ENCODE measurements around the gene FAM227A. TPM values are rescaled to one million over a fixed set of nuclear protein-coding genes. Genes with fewer than 3 reads are reported as not detected.
"Not testable (repeated sequence)": the region's sequence is repeated elsewhere in the genome, so short reads cannot be mapped to it uniquely, and the experiment has no call there.

Gene FAM227A
- polyA plus RNA-seq, 2 donors = 0.06 to 0.86 TPM

GRCh38 chr22:38674888-38675287, 18.7 kb upstream of the FAM227A start:
- no peaks in the 10 kb centered on the region for H3K4me1 ChIP-seq (ENCODE audit: control insufficient read depth in 2 of 2, insufficient read depth in 2 of 2, low read length in 1 of 2)
- H3K4me3 ChIP-seq (ENCODE audit: low read depth in 1 of 2, low read length in 2 of 2) = no peak overlapping the region
- 56 to 75% methylated on average over 5 of the region's 5 CpGs for WGBS, 2 donors
- no peaks in the 10 kb centered on the region for H3K27me3 ChIP-seq (ENCODE audit: control insufficient read depth in 1 of 2, insufficient read depth in 2 of 2, low read length in 2 of 2)
- no peaks in the 10 kb centered on the region for H3K9me3 ChIP-seq (ENCODE audit: control insufficient read depth in 2 of 2, insufficient read depth in 1 of 2, low read depth in 1 of 2, low read length in 1 of 2)
- H3K27ac ChIP-seq (ENCODE audit: low read depth in 2 of 2, low read length in 1 of 2) = no peak overlapping the region
- H3K36me3 ChIP-seq (ENCODE audit: control insufficient read depth in 2 of 2, insufficient read depth in 2 of 2, low read length in 1 of 2) = peaks cover 17 to 18% of the 10 kb centered on the region in 2 donors

- Histone ChIP-seq H3K9me3 (ENCODE audit: control insufficient read depth in 2 of 2, insufficient read depth in 1 of 2, low read depth in 1 of 2, low read length in 1 of 2) (no peaks in the 10 kb centered on the region), H3K27ac (ENCODE audit: low read depth in 2 of 2, low read length in 1 of 2) (peak overlapping the region; percentile 72 to 88), H3K27me3 (ENCODE audit: control insufficient read depth in 1 of 2, insufficient read depth in 2 of 2, low read length in 2 of 2) (no peaks in the 10 kb centered on the region), H3K4me3 (ENCODE audit: low read depth in 1 of 2, low read length in 2 of 2) (peak overlapping the region; percentile 77 to 91), H3K4me1 (ENCODE audit: control insufficient read depth in 2 of 2, insufficient read depth in 2 of 2, low read length in 1 of 2) (peaks cover 2 to 6% of the 10 kb centered on the region in 2 donors), H3K36me3 (ENCODE audit: control insufficient read depth in 2 of 2, insufficient read depth in 2 of 2, low read length in 1 of 2) (no peaks in the 10 kb centered on the region)
- 5% methylated on average over 16 of the region's 16 CpGs for WGBS, 2 donors
These were observed 1.1 kb upstream of the FAM227A start for GRCh38 chr22:38657045-38657909.

- Histone ChIP-seq H3K9me3 (ENCODE audit: control insufficient read depth in 2 of 2, insufficient read depth in 1 of 2, low read depth in 1 of 2, low read length in 1 of 2) (no peaks in the 10 kb centered on the region), H3K36me3 (ENCODE audit: control insufficient read depth in 2 of 2, insufficient read depth in 2 of 2, low read length in 1 of 2) (no peaks in the 10 kb centered on the region), H3K27me3 (ENCODE audit: control insufficient read depth in 1 of 2, insufficient read depth in 2 of 2, low read length in 2 of 2) (no peaks in the 10 kb centered on the region), H3K4me3 (ENCODE audit: low read depth in 1 of 2, low read length in 2 of 2) (peak overlapping the region; percentile 77 to 91), H3K4me1 (ENCODE audit: control insufficient read depth in 2 of 2, insufficient read depth in 2 of 2, low read length in 1 of 2) (peaks cover 2 to 6% of the 10 kb centered on the region in 2 donors), H3K27ac (ENCODE audit: low read depth in 2 of 2, low read length in 1 of 2) (peak overlapping the region in 1 of 2 donors; percentile 72)
- 6 to 7% methylated on average over 22 of the region's 22 CpGs for WGBS, 2 donors
These were observed 505 bp downstream of the FAM227A start for GRCh38 chr22:38655519-38656255.

- no peaks in the 10 kb centered on the region for H3K27me3 ChIP-seq (ENCODE audit: control insufficient read depth in 1 of 2, insufficient read depth in 2 of 2, low read length in 2 of 2)
- H3K27ac ChIP-seq (ENCODE audit: low read depth in 2 of 2, low read length in 1 of 2) = no peak overlapping the region
- no peaks in the 10 kb centered on the region for H3K9me3 ChIP-seq (ENCODE audit: control insufficient read depth in 2 of 2, insufficient read depth in 1 of 2, low read depth in 1 of 2, low read length in 1 of 2)
- no peak overlapping the region for H3K4me3 ChIP-seq (ENCODE audit: low read depth in 1 of 2, low read length in 2 of 2)
- WGBS, 2 donors = 97% methylated on average over 8 of the region's 8 CpGs
- H3K4me1 ChIP-seq (ENCODE audit: control insufficient read depth in 2 of 2, insufficient read depth in 2 of 2, low read length in 1 of 2) = peaks cover 2 to 6% of the 10 kb centered on the region in 2 donors
- no peaks in the 10 kb centered on the region for H3K36me3 ChIP-seq (ENCODE audit: control insufficient read depth in 2 of 2, insufficient read depth in 2 of 2, low read length in 1 of 2)
These were observed 2.5 kb downstream of the FAM227A start for GRCh38 chr22:38653741-38654140.

- Histone ChIP-seq H3K9me3 (ENCODE audit: control insufficient read depth in 2 of 2, insufficient read depth in 1 of 2, low read depth in 1 of 2, low read length in 1 of 2) (no peaks in the 10 kb centered on the region), H3K36me3 (ENCODE audit: control insufficient read depth in 2 of 2, insufficient read depth in 2 of 2, low read length in 1 of 2) (no peaks in the 10 kb centered on the region), H3K27ac (ENCODE audit: low read depth in 2 of 2, low read length in 1 of 2) (no peak overlapping the region), H3K27me3 (ENCODE audit: control insufficient read depth in 1 of 2, insufficient read depth in 2 of 2, low read length in 2 of 2) (no peaks in the 10 kb centered on the region), H3K4me1 (ENCODE audit: control insufficient read depth in 2 of 2, insufficient read depth in 2 of 2, low read length in 1 of 2) (peaks cover 2 to 6% of the 10 kb centered on the region in 2 donors), H3K4me3 (ENCODE audit: low read depth in 1 of 2, low read length in 2 of 2) (no peak overlapping the region)
These were observed 3.3 kb downstream of the FAM227A start for GRCh38 chr22:38652859-38653258.

DNA sequence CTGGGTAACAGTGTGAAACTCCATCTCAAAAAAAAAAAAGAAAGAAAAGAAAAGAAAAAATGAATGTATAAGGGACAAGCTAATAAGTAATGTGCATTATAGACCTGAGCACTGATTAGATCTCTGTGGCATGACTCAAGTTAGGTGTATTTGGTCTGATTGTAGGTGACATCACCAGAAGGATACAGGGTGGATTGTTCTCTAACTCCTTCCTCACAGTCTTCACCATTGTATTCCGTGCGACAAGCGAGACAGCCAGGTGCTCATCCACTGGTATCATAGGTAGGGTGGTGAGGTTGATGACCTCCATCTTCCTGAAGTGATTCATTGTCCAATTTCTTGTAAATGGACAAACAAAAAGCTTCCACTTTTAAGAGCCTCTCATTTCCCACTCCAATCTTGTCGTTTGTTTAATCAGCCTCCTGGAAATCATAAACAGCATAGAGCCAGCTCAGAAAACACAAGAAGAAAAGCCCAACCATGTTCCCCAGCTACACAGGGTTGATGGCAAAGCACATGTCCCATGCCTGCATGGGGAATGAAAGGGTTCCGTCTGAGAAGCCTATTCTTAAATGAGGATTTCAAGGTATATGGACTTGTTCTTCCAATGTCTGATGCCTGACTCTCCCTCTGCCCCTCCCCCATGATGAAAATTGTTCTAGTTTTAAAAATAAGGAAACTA, 6.2 kb downstream of the FAM227A start:
- Histone ChIP-seq H3K4me3 (ENCODE audit: low read depth in 1 of 2, low read length in 2 of 2) (no peak overlapping the region), H3K9me3 (ENCODE audit: control insufficient read depth in 2 of 2, insufficient read depth in 1 of 2, low read depth in 1 of 2, low read length in 1 of 2) (no peaks in the 10 kb centered on the region), H3K27ac (ENCODE audit: low read depth in 2 of 2, low read length in 1 of 2) (no peak overlapping the region), H3K36me3 (ENCODE audit: control insufficient read depth in 2 of 2, insufficient read depth in 2 of 2, low read length in 1 of 2) (no peaks in the 10 kb centered on the region), H3K27me3 (ENCODE audit: control insufficient read depth in 1 of 2, insufficient read depth in 2 of 2, low read length in 2 of 2) (no peaks in the 10 kb centered on the region), H3K4me1 (ENCODE audit: control insufficient read depth in 2 of 2, insufficient read depth in 2 of 2, low read length in 1 of 2) (no peaks in the 10 kb centered on the region)
- 76 to 80% methylated on average over 5 of the region's 5 CpGs for whole genome bisulfite sequencing, 2 donors

- Histone ChIP-seq H3K27me3 (ENCODE audit: control insufficient read depth in 1 of 2, insufficient read depth in 2 of 2, low read length in 2 of 2) (peaks cover 0 to 5% of the 10 kb centered on the region in 2 donors), H3K4me1 (ENCODE audit: control insufficient read depth in 2 of 2, insufficient read depth in 2 of 2, low read length in 1 of 2) (no peaks in the 10 kb centered on the region), H3K36me3 (ENCODE audit: control insufficient read depth in 2 of 2, insufficient read depth in 2 of 2, low read length in 1 of 2) (no peaks in the 10 kb centered on the region), H3K27ac (ENCODE audit: low read depth in 2 of 2, low read length in 1 of 2) (no peak overlapping the region), H3K9me3 (ENCODE audit: control insufficient read depth in 2 of 2, insufficient read depth in 1 of 2, low read depth in 1 of 2, low read length in 1 of 2) (no peaks in the 10 kb centered on the region), H3K4me3 (ENCODE audit: low read depth in 1 of 2, low read length in 2 of 2) (no peak overlapping the region)
- 54 to 73% methylated on average over 6 of the region's 6 CpGs for WGBS, 2 donors
These were observed 10.8 kb downstream of the FAM227A start for GRCh38 chr22:38645430-38645829.

DNA sequence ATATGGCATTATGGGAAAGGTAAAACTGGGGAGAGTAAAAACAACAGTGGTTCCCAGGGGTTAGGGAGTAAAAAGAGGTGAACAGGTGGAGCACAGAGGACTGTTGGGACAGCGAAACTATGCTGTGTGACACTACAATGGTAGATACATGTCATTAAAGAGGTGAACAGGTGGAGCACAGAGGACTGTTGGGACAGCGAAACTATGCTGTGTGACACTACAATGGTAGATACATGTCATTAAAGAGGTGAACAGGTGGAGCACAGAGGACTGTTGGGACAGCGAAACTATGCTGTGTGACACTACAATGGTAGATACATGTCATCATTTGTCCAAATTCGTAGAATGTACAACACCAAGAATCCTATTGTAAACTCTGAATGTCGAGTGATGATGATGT, 11.9 kb downstream of the FAM227A start:
- not testable (repeated sequence) for H3K4me1 ChIP-seq (ENCODE audit: control insufficient read depth in 2 of 2, insufficient read depth in 2 of 2, low read length in 1 of 2); H3K27ac ChIP-seq (ENCODE audit: low read depth in 2 of 2, low read length in 1 of 2); H3K36me3 ChIP-seq (ENCODE audit: control insufficient read depth in 2 of 2, insufficient read depth in 2 of 2, low read length in 1 of 2); H3K9me3 ChIP-seq (ENCODE audit: control insufficient read depth in 2 of 2, insufficient read depth in 1 of 2, low read depth in 1 of 2, low read length in 1 of 2); H3K4me3 ChIP-seq (ENCODE audit: low read depth in 1 of 2, low read length in 2 of 2); H3K27me3 ChIP-seq (ENCODE audit: control insufficient read depth in 1 of 2, insufficient read depth in 2 of 2, low read length in 2 of 2)
- 93% methylated on average over 4 to 5 of the region's 5 CpGs for WGBS, 2 donors

DNA sequence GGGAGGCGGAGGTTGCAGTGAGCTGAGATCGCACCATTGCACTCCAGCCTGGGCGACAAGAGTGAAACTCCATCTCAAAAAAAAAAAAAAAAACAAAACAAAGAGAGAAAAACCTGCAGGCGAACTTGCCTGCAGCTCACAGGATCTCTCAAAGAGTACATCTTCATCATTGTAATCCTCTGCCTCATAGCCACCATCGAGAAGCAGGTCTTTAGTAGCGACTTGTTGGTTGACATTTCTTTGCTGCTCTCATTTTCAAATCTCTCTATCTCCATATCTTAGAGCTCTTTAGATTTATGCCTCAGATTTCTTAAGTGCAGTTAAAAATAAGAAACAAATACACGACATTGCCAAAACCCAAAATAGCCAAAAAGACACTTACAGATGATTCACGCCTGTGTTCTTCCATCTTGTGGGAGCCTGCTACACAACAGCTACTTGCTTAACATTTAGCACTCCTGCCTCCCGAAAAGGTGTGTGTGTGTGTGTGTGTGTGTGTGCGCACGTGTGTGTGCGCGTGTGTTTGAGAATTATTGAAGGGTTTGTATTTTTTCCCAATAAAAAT, 14.6 kb downstream of the FAM227A start:
- 90 to 96% methylated on average over 12 to 13 of the region's 13 CpGs for WGBS, 2 donors

More for the DNA sequence above, 14.6 kb downstream of the FAM227A start:
- Histone ChIP-seq H3K4me1 (ENCODE audit: control insufficient read depth in 2 of 2, insufficient read depth in 2 of 2, low read length in 1 of 2) (no peaks in the 10 kb centered on the region), H3K27me3 (ENCODE audit: control insufficient read depth in 1 of 2, insufficient read depth in 2 of 2, low read length in 2 of 2) (peaks cover 0 to 5% of the 10 kb centered on the region in 2 donors), H3K36me3 (ENCODE audit: control insufficient read depth in 2 of 2, insufficient read depth in 2 of 2, low read length in 1 of 2) (no peaks in the 10 kb centered on the region), H3K4me3 (ENCODE audit: low read depth in 1 of 2, low read length in 2 of 2) (no peak overlapping the region), H3K27ac (ENCODE audit: low read depth in 2 of 2, low read length in 1 of 2) (no peak overlapping the region), H3K9me3 (ENCODE audit: control insufficient read depth in 2 of 2, insufficient read depth in 1 of 2, low read depth in 1 of 2, low read length in 1 of 2) (no peaks in the 10 kb centered on the region)

Data from esophagus (tissue), 2 donors.